ENCODE results near the gene ELF5.

ELF5 gene

GRCh38 chr11:34519595-34520235 lies 6.1 kb upstream of the ELF5 start:
- no peak for TF ChIP-seq CTCF (IDR thresholded peaks at IDR 0.05; ENCODE audit: low read depth, low read length)
- no peak for DNase-seq (ENCODE audit: low read depth, low spot score)
- no peak overlapping the region for H3K4me3 ChIP-seq (ENCODE audit: low read depth, low read length)
- in situ Hi-C loops (cut with HindIII; ENCODE audit: low sequenced_read_pairs): no loop called here

DNA sequence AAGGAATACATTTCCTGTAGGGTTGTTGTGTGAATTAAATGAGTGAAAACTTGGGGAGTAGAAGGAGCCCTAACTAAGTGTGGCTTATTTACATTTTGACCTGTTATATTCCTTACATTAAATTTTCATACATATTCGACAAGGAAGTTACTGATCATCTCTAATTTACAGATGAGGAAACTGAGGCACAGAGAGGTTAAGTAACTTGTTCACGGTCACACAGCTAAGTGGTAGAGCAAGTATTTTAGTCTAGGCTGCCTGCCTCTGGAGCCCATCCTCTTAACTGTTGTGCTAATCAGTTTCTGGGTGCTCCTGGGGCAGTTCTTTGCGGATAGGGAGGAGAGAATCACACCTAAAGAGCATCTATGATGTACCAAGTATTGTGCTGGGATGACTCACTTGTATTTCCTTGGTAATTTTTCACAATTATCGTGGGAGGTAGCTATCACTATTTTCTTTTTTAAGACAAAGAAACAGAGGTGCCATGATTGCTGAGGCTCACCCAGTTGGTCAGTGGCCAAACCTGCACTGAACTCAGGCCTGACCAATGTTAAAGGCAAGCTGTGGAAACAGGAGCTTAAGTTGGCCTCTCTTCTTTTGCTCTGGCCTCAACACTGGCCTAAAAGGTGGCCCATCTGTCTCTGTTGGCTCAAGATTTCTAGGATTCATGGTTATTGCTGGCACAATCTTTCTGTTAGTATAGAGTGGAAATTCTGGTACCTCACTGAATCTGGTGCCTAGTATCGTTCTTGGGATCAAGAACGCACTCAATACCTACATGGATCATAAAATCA lies 2.9 kb upstream of the ELF5 start:
- DNase-seq (ENCODE audit: low read depth, low spot score): no peak
- no peak overlapping the region for H3K4me3 ChIP-seq (ENCODE audit: low read depth, low read length)
- no peak for TF ChIP-seq CTCF (IDR thresholded peaks at IDR 0.05; ENCODE audit: low read depth, low read length)
- in situ Hi-C loops (cut with HindIII; ENCODE audit: low sequenced_read_pairs): no loop called here

DNA sequence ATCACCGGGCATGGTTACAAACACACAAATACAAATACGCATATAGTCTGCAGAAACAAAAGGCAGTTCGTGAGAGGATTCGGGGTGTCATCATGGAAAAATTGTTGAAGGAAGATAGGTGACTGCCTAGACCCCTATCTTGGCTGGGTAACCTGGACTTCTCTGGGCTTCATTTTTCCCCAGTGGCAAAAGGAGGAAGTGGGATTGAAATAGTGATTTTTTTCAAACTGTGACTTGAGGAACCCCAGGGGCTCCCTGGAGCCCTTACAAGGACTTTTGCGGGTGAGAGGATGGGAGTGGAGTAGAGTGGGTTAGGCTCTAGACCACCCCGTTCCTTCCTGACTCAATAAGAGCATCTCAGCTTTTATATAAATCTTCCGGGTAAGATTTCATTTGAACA lies 1.0 kb upstream of the ELF5 start:
- in situ Hi-C loops (cut with HindIII; ENCODE audit: low sequenced_read_pairs): no loop called here
- TF ChIP-seq CTCF (IDR thresholded peaks at IDR 0.05; ENCODE audit: low read depth, low read length): no peak
- H3K4me3 ChIP-seq (ENCODE audit: low read depth, low read length): no peak overlapping the region
- DNase-seq (ENCODE audit: low read depth, low spot score): no peak

DNA sequence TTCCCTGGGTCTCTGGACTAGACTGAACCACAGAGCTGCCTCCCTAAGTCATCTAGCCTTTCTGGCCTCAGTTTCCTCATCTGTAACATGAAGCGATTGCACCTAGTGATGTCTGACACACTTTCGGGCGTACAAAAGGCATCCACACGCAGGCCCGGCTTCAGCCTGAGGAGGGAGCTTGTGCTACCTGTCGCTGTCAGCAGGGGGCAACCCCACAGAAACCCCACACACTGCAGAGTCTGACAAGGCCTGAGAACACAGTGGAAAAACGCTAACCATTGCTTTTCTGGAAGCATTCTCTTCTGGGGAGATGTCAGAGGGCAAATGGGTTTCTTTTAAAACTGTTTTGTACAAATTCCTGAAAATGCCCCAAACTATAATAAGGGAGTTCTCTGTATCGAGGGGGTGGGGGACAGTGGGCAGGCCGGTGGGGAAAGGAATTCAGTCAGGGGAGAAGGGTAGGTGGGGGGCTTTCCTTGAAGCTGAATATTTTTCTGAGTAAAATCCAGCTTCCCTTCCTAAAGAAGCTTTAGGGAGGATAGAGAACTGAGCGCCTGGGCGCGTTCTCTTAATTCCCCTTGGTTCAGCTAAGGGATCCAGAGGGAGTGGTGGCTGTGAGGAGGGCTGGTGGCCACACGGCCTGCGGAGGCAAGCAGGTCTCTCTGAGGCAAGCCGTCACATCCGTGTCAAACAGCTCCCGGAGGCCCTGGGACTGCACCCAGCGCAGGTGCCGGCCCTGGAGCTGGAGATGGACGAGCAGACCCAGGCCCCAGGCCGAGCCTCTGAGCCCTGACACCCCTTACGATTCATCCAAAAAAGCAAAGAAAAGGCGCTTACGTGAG lies 533 bp downstream of the ELF5 start:
- TF ChIP-seq CTCF (IDR thresholded peaks at IDR 0.05; ENCODE audit: low read depth, low read length): peak; percentile 86
- in situ Hi-C loops (cut with HindIII; ENCODE audit: low sequenced_read_pairs): no loop called here
- H3K4me3 ChIP-seq (ENCODE audit: low read depth, low read length): no peak overlapping the region
- DNase-seq (ENCODE audit: low read depth, low spot score): peak; percentile 22

DNA sequence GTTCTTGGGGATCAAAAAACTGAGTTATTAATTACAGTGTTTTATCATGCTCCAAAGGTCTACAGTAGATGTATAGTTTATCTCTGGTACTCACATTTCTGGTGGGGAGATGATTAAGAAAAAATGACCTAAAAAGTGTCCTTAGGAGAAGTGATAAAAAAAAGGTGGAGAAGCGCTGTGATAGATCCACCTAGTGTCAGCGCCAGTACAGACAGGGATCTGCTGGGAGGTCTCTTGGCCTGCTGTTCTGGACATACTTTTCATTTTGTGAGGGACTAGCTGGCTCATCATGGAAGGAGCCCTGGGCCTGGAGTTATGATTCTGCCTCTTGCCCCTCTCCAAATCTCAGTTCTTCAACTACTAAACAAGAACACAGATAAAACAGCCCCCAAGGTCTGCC lies 2.9 kb downstream of the ELF5 start:
- no peak for TF ChIP-seq CTCF (IDR thresholded peaks at IDR 0.05; ENCODE audit: low read depth, low read length)
- no peak overlapping the region for H3K4me3 ChIP-seq (ENCODE audit: low read depth, low read length)
- in situ Hi-C loops (cut with HindIII; ENCODE audit: low sequenced_read_pairs): no loop called here
- no peak for DNase-seq (ENCODE audit: low read depth, low spot score)

DNA sequence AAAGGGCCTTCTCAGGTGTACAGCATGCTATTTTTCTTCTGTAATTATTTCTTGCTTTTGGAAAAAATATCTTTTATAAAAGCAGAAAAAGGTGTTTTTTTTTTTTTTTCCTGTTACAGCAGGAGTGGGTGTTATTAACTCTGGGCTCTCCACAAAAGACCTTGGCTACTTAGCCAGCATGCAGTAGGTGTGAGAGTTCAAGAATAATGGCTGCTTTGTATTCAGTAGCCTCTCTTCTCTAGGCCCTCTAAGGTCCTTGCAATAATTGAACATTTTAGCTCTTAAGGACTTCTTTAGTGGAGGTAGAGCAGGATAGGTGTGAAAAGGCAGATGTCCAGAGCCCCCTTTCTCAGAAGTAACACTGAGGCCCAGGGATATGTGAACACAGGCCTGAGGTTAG lies 3.4 kb downstream of the ELF5 start:
- DNase-seq (ENCODE audit: low read depth, low spot score): no peak
- no peak for TF ChIP-seq CTCF (IDR thresholded peaks at IDR 0.05; ENCODE audit: low read depth, low read length)
- H3K4me3 ChIP-seq (ENCODE audit: low read depth, low read length): no peak overlapping the region
- in situ Hi-C loops (cut with HindIII; ENCODE audit: low sequenced_read_pairs): no loop called here
